GM18502 (cell line): ENCODE data around the gene NFASC.

Experiments used
- ATAC-seq: cut with Tn5 transposase; IDR thresholded peaks from one replicate; pipeline ENCODE4 v1.9.1; 2021; ENCODE audit warnings: mild to moderate bottlenecking; ENCODE audit not compliant: unreplicated experiment, poor library complexity

NFASC gene

DNA sequence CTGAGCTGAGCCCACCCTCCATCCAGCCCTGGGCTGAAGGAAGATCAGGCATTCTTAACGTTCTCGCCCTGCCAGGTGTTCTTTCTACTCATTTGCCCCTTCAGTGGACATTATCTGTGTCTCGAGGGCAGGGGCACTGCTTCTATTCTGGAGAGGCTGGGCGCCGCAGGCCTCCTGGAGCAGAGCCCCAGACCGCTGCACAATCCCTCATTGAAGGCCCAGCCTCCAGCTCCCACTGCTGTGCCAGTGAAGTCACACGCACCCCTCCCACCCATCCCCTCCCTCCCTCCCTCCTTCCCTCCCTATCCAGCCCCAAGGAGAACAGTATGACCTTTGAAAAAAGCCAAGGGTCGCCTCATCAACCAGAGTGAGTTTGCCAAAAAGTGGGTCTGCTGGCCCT lies 76.7 kb downstream of the NFASC start:
- ATAC-seq, result no peak

DNA sequence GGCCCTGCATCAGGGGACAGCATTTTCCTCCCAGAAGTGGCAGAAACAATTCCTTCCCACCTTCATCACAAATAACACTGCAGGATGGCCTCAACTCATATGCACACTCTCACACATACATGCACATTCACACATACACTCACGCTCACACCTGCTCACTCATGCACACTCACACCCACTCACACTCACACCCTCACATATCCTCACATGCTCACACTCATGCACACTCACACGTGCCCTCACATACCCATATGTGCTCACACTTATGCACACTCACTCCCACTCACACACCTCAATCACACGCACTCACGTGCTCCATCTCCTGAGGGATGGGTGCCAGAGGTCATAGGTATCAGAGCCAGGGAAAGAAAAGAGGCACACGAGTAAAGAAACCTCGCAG lies 77.1 kb downstream of the NFASC start:
- ATAC-seq, result no peak

DNA sequence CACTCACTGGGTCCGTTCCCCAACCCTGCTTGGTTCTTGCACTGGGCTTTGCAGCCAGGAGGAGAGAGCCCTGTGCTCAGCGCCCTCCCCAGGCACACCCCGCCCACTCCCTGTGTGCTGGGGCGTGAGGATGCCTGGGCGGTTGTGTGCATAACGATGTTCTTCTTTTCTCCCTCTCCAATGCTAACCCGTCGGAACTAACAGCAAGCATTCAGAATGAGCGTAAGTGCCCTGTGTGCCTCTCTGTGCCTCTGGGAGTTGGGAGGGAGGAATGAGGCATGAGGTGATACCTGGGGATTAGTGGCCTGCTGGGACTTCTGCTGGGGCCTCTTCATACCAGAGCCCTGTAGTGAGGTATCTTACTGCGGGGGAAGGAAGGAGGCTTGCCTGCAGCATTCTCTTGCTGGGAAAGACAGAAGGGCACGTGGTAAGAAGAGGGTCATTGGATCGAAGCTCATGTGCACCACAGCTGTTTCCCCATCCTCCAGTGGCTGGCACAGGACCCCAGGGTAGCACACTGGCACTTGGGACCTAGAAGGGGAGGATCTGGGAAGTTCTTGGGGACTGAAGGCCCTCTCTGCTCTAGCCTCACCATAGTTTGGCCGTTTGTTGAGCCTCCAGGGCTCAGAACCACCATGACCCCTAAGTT lies 79.8 kb downstream of the NFASC start:
- ATAC-seq, result no peak

DNA sequence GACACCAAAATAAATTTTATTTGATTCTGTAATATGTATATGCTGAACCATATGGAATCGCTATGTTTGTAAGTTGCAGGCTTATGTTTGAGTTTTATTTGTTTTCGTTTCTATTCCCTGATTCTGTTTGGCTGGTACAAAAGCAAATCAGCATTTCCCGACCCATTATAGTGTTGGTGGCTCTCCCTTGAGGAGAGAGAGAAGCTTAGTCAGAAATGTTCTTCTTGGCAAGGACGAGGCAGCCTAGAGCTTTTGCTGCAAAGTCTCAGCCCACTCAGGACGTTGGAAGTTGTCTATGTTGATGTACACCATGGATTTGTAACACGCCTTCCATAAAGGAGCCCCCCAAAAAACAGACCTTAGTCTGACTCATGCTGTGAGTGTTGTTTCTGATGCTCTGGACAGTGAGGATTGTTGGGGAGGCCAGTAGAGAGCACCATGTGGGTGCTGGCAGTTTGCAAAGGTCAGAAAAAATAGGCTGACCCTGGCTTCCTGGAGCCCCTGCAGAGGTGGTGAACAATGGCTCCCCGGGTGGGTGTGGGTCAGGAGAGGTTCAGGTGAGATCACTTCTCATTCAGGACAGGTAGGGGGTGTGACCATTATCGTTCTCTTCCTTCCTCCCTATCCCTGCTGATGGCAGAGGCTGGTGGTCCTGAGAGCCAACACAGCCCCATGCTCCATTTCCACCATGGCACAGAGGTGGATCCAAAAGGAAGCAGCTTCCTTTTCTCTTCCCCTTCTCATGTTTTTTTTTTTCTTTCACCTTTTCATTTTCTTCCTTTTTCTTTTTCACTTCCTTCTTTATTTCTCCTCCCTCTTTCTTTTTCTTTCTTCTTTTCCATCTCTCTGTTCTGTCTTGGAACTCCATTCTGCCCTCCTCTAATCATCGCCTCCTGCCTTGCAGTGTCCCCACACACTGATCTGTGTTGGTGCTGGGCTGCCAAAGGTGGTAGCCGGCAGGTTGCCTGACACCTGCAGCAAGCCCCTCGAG lies 88.0 kb downstream of the NFASC start:
- no peak for ATAC-seq

DNA sequence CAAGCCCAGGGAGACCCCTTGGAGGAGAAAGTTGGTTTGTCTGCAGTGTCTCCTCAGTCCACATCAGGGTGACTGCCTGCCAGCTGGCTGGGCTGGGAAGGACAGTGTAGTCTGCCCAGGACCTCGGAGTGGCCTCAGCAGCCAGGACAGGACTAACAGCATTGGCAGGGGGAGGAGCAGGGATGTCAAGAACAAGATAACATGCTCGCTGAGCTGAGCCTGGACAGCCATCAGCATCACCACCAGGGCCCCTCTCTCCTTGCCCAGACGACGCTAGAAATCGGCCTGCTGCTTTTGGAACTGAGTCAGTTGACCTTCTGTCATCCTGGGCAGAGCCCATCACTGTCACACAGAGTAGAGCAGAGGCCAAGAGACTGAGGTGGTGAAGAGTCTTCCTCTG lies 88.7 kb downstream of the NFASC start:
- no peak for ATAC-seq

DNA sequence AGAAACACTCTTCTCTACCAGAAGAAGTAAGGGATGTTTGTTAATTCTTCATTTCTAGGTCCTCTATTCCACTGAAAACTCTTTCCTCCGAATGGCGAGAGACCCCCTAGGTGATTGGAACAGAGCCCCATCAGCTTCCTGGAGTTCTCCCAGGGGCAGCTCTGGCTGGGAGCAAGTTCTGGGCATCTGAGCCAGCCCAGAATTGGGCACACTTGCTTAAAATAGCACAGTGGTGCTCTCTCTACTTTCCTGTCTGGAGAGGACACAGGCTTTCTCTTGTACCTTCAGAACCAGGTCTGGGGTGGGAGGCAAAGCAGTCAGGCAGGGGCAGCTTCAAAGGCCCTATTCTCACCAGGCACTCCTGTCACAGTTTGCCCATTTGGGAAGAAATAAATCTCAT lies 89.2 kb downstream of the NFASC start:
- no peak for ATAC-seq

DNA sequence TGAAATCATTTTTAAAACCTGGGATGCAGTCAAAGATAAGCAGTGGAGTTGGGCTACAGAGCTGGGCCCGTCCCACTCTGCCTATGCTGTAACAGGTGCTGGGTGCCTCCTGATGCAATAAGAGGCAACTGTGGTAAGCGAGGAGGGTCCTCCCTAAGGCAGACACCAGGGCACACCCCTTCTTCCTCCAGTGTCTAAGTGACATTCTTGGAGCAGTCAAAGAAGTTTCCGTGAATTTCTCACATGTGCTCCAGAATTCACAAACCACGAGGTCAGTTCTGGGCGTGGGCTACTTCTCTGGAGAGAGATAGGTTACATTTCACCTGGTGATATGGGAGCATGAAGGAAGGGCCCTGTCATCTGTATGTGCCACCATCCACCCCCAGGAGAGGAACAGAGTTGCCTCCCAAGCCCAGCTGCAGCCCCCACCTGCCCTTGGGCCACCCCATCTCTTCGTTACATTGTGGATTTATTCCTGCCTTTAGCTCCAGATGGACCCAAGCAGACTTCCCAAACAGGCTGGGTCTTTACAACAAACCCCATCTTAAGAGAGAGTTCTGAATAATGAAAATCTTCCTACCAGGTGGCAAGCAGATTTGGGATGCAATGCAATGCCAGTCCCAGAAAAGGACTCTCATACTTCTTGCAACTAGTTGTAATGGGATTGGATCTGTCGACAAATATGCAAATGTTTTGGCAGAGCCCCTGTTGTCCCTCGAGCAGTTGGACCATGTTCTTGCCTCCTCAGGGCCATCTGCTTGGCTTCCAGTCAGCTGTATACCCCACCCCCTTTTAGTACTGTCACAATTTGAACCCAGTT lies 89.9 kb downstream of the NFASC start:
- ATAC-seq, result no peak

DNA sequence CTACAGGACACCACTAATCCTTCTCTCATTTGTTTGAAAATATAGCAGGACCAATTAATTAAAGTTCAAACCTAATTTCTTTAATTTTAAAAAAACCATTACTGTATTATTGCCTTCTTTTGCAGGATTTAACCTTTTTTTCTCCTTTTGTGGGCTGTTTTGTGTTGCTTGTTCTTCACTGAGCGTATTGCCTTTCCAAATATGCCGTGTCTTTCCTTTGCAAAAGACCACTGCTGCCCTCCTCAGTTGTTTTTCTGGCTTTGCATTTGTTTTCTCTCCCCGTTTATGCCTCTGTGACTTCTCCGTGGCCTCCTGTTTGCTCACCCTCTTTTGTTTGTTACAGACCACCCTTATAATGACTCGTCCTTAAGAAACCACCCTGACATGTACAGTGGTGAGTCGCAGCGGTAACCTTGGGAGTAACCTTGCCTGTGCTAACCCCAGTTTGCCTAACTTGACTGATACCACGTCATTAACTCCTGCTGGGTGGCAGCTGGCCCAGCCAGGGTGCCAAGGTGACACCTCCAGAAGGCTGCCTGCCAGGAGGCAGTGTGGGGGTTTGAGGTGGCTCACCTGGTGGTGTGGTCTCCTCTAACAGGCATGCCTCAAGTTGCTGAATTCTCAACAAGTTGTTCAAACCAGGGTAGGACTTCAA lies 91.2 kb downstream of the NFASC start:
- no peak for ATAC-seq

DNA sequence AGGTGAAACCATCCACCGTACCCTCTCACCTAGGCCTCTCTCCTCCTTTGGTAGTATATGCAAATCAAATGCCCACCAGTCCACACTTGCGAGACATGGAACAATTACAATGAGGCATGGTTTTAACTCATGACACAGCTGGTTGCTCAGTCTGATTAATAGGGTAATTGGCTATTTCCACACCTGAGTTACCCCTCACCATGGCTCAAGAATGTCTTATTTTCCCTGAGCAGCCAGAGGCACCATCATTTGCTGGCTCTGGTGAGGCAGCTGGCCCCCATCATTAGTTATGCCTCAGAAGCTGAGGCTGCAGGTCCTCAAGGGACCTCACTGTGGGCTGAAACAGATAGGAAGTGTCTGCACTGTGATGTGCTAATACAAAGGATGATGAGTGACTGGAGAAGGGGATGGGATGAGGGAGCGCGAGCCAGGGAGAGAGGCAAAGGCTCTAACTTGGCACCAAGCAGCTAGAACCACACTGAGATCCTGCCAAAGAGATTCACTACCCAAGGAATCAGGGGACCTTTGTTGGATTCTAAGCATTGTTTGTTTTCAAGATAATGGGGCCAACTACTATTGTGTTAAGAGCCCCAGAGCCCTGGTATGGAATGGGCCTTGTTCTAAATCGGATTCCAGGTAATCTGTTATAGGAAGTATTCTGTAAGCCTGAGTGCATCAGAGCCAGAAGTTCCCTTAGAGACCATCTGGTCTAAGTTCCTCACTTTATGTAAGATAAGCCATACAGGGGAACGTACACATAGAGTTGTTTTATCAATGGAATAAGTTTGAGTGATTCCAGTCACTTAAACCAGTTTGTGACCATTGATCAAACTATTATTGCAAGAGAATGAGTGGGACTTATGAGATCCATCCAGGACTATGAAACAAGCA lies 92.3 kb downstream of the NFASC start:
- no peak for ATAC-seq

DNA sequence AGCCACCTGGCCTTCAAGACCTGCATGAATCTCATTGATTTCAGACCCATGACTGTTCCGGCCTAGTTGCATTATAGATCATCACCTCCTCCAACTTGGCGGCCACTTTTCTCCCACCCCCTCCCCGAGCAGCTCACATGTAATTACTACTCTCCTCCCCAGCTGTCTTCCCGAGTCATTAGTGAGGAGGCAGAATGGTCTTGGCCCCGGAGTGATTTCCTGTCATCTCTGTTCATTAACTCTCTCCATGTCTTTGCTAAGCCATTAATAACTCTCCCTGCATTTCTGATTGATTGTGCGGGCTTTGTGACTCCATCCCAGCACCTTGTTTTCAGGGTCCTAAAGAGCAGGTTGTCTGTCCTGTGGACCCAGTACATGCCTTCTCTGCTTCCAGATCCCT lies 96.8 kb downstream of the NFASC start:
- no peak for ATAC-seq

DNA sequence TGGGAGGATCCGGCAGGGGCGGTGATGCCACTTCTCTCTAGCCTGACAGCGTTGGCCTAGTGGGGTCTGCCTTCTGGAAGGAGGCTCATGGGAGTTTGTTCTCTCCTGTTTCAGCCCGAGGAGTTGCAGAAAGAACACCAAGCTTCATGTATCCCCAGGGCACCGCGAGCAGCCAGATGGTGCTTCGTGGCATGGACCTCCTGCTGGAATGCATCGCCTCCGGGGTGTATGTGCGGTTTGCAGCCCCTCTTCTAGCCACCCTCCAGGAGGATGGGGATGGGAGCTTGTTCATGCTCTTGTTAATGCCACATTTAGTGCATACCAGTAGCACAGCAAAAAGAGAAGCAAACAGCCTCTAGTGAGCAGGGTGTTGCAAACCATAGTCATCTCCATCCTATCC lies 97.5 kb downstream of the NFASC start:
- no peak for ATAC-seq

DNA sequence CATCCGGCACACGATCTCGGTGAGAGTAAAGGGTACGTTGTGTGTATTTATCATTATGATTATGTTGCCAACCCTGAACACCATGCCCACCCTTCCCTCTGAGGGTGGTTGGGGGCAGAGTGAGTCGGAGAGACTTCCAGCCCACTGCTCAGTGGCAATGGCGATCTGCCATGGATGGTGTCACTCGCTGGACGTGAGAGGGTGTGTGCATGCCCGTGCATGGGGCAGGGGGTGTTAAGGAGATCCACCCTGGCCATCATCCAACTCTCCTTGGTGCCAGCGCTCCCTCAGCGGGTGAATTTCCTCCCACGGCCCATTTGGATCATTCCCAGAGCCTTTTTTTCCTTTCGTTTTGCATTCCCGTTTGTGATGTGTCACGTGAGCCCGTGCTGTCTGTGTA lies 98.3 kb downstream of the NFASC start:
- no peak for ATAC-seq

DNA sequence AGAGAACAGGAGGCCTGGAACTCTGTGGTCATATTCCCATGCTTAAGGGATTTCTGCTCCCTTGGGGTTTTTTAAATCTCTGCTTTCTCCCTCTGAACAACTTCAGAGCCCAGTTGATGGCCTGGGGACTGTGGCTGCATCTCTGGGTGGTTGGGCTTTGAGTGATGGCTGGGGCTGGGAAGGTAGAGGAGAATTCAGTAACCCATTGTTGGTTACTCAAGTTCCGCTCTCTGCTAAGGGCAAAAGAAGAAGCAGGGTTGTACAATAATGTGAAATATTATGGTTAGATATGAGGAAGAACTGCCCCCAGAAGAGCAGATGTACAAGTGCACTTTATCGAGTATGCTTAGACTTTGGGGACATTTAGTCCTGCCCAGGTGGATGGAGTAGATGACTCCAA lies 100.3 kb downstream of the NFASC start:
- no peak for ATAC-seq

DNA sequence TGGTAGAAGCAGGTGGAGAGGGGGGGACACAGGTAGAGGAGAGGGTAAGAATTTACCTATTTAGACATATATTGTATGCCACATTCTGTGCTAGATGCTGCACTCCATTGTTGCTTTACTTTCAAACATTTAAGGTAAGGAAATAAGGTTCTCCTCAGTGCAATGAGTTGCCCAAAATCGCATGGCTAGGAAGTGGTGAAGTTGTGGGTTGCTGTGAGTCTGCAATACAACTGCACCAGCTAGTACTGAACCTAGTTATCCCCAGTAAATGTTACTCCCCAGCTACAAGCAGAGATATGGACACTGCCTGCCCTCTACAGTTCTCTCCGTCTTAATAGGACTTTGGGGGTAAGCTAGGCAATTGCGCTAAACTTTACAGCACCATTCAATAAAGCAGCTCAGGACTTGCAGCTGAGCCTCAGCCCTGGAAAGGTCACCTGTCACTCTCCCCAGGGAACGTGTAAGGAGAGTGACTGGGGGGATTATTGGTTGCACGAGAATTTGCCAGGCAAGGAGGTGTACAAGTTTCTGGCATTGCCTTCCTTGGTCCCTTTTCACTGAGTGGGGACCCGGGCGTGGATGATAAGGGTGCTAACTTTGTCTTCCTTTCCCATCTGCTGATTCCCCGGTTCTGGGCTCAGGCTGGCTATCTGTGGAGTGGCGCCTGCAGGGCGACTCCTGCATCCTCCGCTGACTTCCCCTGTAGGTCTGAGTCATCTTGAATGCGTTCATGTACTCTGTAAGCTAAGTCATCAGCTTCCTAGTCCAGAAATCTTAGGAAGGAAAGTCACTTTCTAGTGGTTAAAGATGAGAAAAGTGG lies 101.1 kb downstream of the NFASC start:
- no peak for ATAC-seq

DNA sequence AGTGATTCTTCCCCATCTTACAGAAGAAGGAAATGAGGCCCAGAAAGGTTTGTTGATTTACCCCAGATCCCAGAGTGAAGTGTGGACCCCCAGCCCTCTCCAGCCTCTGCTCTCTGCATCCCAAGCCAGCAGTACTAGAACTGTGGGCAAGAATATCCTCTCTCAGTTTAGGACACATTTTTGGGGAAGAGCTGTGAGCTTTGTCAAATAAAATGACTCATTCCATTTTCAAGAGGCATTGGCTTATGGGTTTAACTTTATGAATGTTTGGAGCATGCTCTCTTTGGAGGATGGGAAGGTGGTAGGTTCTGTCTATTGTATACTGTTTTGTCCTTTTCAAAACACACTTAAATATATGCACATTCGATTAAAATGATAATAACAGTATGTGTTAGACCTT lies 101.8 kb downstream of the NFASC start:
- ATAC-seq, result no peak

DNA sequence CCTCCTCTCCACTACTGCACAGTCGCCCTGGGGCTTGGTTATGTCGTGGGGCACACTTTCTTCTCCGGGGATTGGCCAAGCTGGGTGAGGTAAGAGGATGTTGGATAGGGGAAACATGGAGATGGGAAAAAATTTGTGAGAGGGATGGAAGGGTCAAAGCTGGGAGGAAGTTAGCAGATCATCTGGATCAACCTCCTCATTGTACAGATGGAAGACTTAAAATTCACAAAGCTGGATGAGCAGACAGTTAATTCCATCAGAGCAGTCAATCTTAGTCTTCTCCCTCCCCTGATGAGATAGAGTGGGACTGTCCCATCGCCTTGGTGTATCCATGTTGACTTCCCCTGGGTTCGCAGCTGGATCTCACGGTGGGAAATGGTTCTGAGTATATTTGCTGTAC lies 102.8 kb downstream of the NFASC start:
- ATAC-seq, result no peak

DNA sequence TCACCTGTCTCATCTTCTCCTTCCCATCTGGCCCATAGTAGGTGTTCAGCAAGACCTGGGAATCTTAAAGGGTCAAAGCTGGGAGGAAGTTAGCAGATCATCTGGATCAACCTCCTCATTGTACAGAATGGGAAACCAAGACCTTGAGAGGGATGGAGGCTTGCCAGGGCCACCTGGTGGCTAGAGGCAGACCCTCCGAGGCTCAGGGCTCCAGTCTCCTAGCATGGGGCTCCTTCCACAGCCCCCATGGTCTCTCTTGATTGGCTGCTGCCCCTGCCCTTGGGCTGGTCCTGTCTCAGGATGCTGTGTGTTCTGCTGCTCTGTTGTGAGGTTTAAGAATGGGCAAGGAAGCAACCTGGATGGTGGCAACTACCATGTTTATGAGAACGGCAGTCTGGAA lies 103.7 kb downstream of the NFASC start:
- no peak for ATAC-seq

DNA sequence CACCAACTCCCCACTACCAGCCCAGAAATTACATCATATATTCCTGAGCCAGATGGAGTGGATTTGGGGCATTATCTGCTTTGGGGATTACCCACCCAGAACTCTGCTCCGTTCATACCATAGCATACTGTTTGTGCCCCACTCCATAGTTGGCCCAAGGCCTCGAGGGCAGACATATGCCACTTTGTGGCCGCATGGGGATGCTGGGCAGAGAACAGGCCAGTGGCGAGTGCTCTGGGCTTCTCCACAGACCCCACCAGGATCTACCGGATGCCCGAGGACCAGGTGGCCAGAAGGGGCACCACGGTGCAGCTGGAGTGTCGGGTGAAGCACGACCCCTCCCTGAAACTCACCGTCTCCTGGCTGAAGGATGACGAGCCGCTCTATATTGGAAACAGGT lies 104.4 kb downstream of the NFASC start:
- ATAC-seq, result no peak
